HG02610 (cell line): ENCODE measurements around the gene MTA3.
"Not testable (repeated sequence)": the region's sequence is repeated elsewhere in the genome, so short reads cannot be mapped to it uniquely, and the experiment has no call there.

ENCODE experiments used
- ATAC-seq: cut with Tn5 transposase; IDR thresholded peaks from one replicate; pipeline ENCODE4 v1.9.1; 2021; ENCODE audit warnings: mild to moderate bottlenecking, moderate library complexity; ENCODE audit not compliant: unreplicated experiment

MTA3 gene

DNA sequence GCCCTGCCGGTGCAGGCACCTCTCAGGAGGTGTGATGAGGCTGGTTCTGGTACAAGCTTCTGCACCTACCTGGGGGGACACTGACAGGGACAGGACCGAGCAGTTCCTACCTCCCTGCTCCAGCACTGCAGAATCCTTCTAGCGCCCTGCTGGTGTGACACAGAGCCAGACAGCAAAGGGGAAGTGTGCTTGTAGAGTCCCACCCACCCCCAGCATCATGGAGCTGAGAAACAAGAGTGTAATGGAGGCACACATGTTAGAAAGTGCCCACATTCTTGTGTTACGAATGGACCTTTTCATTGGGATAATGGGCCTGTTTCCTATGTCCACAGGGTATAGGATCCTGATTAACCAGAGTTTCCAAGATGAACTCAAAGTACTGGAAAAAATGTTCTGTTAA is 157.2 kb downstream of the MTA3 start:
- ATAC-seq: no peak

DNA sequence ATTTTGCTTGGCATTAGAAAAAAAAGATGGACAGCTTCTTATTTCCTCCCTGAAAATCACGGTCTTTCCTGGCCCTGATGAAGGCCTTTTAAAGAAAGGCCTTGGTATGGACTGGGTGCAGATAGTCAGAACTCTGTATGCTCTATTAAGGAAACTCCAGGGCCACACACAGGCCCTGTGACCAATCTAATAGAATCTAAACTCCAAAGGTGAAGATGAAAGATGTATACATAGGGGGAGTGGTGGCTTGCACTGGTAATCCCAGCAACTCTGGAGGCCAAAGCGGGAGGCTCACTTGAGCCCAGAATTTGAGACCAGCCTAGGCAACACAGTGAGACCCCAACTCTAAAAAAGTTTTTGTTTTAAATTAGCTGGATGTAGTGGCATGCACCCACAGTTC is 158.2 kb downstream of the MTA3 start:
- ATAC-seq: no peak

GRCh38 chr2:42731316-42731715 is 162.9 kb downstream of the MTA3 start:
- ATAC-seq: not testable (repeated sequence)

GRCh38 chr2:42733852-42734251 is 165.4 kb downstream of the MTA3 start:
- ATAC-seq: no peak

DNA sequence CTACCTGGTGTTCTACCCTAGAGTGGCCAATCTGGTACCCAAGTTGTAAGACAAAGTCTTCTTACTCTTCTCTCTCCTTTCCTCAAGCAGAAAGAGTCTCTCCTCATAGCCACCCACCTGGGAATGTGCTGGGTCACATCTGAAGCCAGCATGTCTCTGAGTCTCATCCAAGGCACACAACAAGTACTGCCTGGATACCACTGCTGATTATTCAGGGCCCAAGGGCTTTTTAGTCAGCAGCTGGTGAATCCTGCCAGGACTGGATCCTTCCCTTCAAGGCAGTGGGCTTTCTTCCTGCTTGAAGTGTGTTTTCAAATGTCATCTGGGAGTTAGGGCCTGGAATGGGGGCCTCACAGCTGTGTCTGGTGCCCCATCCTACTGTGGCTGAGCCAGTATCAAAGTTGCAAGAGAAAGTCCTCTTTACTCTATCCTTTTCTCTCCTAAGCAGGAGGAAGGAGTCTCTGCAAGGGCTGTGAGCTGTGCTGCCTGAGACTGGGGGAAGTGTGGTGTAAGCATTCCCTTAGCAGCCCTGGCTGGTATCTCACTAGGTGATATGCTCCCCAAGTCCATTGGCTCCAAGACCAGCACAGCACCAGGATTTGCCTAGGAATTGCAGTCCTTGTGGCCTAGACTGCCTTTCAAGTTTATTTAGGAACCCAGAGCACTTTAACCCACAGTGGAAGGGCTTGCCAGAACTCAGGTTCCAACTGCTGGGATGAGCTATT is 168.3 kb downstream of the MTA3 start:
- no peak for ATAC-seq

- ATAC-seq: no peak
Observed at GRCh38 chr2:42741140-42741539, 172.7 kb downstream of the MTA3 start.

- no peak for ATAC-seq
Observed at GRCh38 chr2:42742740-42743658, 174.6 kb downstream of the MTA3 start.

- no peak for ATAC-seq
Observed at GRCh38 chr2:42743659-42743990, 175.2 kb downstream of the MTA3 start.

DNA sequence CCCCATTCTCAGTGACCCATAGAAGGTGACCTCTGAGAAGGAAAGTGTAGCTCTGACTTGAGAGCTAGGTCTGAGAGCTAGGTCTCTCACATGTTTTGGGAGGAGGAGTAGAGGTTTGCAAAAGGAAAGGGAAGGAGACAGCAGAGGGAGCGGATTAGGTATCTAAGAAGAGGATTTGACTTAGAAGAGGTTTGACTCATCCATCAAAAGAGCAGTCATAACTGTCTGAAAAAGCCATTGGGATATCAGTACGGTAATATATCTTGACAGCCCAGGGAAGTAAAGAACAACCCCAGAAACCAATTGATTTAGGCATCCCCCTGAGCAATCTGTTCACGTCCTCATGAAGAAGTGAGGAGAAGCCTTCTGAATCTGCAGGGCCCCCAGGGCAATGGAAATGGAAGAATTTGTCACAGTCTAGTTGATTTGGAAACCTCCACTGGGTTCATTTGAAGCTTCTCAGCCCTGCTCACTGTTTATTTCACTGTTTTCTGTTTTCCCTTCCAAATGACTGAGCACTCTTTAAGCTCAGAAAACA is 176.2 kb downstream of the MTA3 start:
- ATAC-seq: no peak

- ATAC-seq: no peak
Observed at GRCh38 chr2:42747422-42747821, 179.0 kb downstream of the MTA3 start.

- ATAC-seq: no peak
Observed at GRCh38 chr2:42748840-42749239, 180.4 kb downstream of the MTA3 start.

DNA sequence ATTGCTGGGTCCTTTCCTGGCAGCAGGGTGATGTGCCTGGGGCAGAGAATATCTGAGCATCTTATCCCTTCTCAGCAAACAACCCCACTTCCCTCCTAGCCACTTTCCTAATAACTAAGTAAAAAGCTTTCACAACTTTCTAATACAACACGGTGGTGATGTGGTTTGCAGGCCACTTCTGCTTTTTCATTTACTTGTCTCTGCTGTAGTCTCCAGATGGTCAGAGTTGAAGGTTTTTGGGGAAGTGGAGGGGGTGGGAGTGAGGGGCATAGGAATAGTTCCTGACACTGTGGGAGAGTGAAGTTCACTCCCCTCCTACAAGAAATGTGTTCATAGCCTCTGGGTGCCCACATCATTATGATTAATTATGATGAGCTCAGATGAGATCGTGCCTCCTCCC is 183.9 kb downstream of the MTA3 start:
- peak; percentile 69 for ATAC-seq

- peak; percentile 25 for ATAC-seq
Observed at GRCh38 chr2:42752816-42753813, 184.7 kb downstream of the MTA3 start.

DNA sequence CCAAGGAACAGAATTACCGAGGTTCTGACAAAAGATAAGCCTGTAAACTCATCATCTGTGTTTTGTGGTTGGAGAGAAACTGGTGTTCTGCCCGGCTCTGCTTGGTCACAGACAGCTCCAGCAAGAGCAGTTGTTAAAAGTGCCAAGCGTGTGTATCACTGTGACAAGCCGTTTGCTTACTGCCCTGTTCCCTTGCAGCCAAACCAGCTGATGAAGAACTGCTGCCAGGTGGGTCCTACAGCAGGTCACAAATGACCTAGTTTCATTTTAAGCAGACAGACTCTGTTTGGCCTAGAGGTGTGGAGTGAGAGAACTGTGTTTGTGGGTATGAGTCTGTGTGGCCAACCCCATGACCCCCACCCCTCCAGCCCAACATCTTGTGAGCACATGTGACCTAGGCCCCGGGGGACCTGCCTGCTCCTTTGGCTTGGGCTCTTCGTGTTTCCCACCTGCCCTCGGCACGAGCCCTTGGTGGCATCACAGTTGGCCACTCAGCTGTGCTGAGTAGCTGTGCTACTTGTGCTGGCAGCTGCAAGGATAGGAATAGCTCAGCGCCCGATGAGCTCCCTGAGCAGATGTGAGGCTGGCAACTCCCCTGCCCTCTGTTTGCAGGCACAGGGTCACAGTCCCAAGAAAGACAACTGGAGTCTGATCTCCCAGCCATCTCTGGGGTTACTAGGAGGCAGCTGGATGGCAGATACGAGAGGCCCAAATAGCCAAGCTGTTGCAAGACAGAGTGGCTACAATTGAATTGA is 185.8 kb downstream of the MTA3 start:
- ATAC-seq: peak; percentile 72

GRCh38 chr2:42754776-42755140 is 186.3 kb downstream of the MTA3 start:
- no peak for ATAC-seq

- no peak for ATAC-seq
Observed at GRCh38 chr2:42755191-42755880, 186.9 kb downstream of the MTA3 start.

GRCh38 chr2:42756150-42756775 is 187.8 kb downstream of the MTA3 start:
- ATAC-seq: no peak

- no peak for ATAC-seq
Observed at GRCh38 chr2:42756966-42757513, 188.6 kb downstream of the MTA3 start.
